Measurements from ENCODE around the gene RIMS1.

RIMS1 gene

DNA sequence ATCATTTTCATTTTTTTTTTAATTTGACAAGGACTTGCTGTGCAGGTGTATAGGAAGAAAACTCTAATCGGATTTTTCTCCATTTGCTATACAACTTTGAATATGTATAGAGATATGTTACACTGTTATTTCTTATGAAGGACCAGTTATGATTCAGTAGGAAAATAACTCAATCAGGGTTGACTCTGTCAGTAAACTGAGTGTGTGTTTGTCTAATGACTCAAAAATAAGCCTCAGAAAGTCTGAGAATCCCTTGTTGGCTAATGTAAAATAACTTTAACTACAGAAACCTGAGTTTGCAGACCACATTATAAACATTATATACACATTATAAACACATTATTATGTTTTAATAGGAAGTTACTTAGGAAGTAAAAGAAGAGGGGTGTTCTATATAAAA, 352.6 kb downstream of the RIMS1 start:
- no peak for DNase-seq
- TF ChIP-seq, protein P1, sequence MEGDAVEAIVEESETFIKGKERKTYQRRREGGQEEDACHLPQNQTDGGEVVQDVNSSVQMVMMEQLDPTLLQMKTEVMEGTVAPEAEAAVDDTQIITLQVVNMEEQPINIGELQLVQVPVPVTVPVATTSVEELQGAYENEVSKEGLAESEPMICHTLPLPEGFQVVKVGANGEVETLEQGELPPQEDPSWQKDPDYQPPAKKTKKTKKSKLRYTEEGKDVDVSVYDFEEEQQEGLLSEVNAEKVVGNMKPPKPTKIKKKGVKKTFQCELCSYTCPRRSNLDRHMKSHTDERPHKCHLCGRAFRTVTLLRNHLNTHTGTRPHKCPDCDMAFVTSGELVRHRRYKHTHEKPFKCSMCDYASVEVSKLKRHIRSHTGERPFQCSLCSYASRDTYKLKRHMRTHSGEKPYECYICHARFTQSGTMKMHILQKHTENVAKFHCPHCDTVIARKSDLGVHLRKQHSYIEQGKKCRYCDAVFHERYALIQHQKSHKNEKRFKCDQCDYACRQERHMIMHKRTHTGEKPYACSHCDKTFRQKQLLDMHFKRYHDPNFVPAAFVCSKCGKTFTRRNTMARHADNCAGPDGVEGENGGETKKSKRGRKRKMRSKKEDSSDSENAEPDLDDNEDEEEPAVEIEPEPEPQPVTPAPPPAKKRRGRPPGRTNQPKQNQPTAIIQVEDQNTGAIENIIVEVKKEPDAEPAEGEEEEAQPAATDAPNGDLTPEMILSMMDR (IDR thresholded peaks at IDR 0.05; ENCODE audit: low read depth, low read length), result no peak
- no peak overlapping the region for H3K4me3 ChIP-seq (ENCODE audit: low read depth, low read length)
- H3K9me3 ChIP-seq, result no peaks in the 10 kb centered on the region
- no peaks in the 10 kb centered on the region for H3K27me3 ChIP-seq
- no peaks in the 10 kb centered on the region for H3K36me3 ChIP-seq
- no peaks in the 10 kb centered on the region for H3K4me1 ChIP-seq

DNA sequence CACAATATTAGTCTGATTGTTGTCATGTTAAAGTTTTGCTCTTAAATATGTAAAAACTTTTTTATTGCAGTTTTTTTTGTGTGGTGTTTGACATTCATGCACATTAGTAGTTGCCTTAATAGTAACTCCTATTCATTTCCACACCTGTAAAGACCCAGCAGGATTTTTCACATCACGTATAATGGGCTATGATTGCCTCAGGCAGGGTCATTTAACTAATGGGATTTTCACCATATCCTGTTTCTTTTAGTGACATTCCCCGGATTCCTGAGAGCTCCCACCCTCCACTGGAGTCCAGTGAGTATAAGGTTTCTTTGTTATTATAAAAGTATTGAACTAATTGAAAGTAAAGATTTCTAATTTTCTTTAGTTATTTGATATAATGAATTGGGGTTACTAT, 359.2 kb downstream of the RIMS1 start:
- Histone ChIP-seq H3K4me3 (ENCODE audit: low read depth, low read length) (no peak overlapping the region), H3K36me3 (no peaks in the 10 kb centered on the region), H3K9me3 (no peaks in the 10 kb centered on the region), H3K27me3 (no peaks in the 10 kb centered on the region), H3K4me1 (no peaks in the 10 kb centered on the region)
- no peak for DNase-seq
- TF ChIP-seq, protein P1 (IDR thresholded peaks at IDR 0.05; ENCODE audit: low read depth, low read length), result no peak

DNA sequence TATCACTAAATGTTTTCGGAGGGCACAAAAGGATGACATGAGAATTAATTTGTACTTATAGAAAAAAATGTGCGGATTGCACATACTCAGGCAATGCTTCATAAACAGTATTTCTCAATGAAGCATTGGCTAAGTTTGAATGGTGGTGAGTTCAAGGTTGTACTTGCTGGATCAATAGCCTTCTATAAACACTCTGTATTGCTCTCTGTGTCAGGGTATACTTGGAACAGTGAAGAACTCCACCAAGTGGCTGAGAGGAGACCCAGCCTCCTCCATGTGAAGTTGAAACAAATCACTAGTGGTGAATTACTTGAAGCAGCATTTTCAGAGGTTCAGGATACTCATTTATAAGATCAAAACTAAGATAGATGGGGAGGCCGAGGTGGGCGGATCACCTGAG, 360.6 kb downstream of the RIMS1 start:
- Histone ChIP-seq H3K4me1 (no peaks in the 10 kb centered on the region), H3K27me3 (no peaks in the 10 kb centered on the region), H3K36me3 (no peaks in the 10 kb centered on the region), H3K4me3 (ENCODE audit: low read depth, low read length) (no peak overlapping the region), H3K9me3 (no peaks in the 10 kb centered on the region)
- peak; percentile 8 for DNase-seq
- TF ChIP-seq, protein P1 (IDR thresholded peaks at IDR 0.05; ENCODE audit: low read depth, low read length), result peak; percentile 51

DNA sequence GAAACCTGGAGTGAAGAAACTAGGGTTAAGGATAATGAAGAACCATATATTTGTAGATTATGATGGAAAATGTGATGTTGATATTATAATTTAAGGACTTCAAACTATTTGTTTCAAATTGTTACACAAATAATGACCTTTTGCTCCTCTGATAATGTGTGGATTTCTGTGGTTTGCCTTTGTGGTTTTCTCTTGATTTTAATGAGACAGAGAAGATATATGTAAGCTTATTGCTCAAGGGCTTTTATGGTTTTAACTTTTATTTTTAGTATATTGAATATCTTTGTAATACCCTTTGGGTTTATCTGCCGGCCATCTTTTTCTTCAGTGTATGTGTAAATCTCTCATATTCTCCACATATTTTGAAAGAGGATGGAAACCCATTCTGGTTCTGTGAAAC, 362.3 kb downstream of the RIMS1 start:
- no peaks in the 10 kb centered on the region for H3K27me3 ChIP-seq
- H3K4me3 ChIP-seq (ENCODE audit: low read depth, low read length), result no peak overlapping the region
- no peaks in the 10 kb centered on the region for H3K9me3 ChIP-seq
- H3K4me1 ChIP-seq, result no peaks in the 10 kb centered on the region
- DNase-seq, result no peak
- no peaks in the 10 kb centered on the region for H3K36me3 ChIP-seq
- TF ChIP-seq, protein P1 (IDR thresholded peaks at IDR 0.05; ENCODE audit: low read depth, low read length), result no peak

DNA sequence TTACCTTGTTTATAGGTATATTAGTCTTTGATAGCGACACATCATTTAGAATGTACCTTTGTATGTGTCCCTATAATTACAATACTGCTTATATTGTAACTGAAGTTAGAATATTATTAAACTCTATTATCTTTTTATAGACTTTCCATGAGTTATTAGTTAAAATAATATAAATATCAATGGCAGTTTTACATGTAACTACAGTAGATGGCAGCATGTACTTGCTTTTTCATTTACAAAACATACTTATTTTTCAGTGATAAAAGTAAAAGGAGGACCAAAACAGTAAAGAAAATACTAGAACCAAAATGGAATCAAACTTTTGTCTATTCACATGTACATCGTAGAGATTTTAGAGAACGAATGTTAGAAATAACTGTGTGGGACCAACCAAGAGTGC, 364.3 kb downstream of the RIMS1 start:
- Histone ChIP-seq H3K9me3 (no peaks in the 10 kb centered on the region), H3K4me3 (ENCODE audit: low read depth, low read length) (no peak overlapping the region), H3K27me3 (no peaks in the 10 kb centered on the region), H3K4me1 (no peaks in the 10 kb centered on the region), H3K36me3 (no peaks in the 10 kb centered on the region)
- TF ChIP-seq, protein P1 (IDR thresholded peaks at IDR 0.05; ENCODE audit: low read depth, low read length), result no peak
- DNase-seq, result no peak

DNA sequence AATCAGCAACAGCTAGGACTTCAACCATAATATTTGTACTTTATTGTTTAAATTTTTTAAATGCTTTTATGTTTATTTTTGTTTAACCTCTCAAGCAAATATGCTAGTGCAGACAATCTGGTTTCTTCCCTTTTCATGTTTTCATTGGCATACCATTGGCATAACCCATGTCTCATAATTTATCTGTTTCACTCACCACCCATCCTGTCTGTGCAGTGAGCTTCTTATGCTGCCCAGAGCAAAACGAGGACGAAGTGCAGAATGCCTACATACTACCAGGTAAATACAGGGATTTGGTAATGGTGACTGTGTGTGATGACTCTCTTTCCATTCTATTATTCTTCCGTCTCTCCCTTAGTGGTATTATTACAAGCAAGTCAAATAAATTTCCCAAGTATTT, 374.1 kb downstream of the RIMS1 start:
- H3K4me1 ChIP-seq, result peaks cover 9% of the 10 kb centered on the region
- H3K27me3 ChIP-seq, result no peaks in the 10 kb centered on the region
- no peak for DNase-seq
- TF ChIP-seq, protein P1 (IDR thresholded peaks at IDR 0.05; ENCODE audit: low read depth, low read length), result no peak
- no peak overlapping the region for H3K4me3 ChIP-seq (ENCODE audit: low read depth, low read length)
- H3K9me3 ChIP-seq, result no peaks in the 10 kb centered on the region
- H3K36me3 ChIP-seq, result no peaks in the 10 kb centered on the region
